CD4-positive, alpha-beta T cell (primary cell): ENCODE measurements around the gene MUSTN1. TPM values are rescaled to one million over a fixed set of nuclear protein-coding genes. Genes with fewer than 3 reads are reported as not detected.

Experiments
- ATAC-seq: fragments of 200-7000 bp; cut with Tn5 transposase; one replicate; pipeline ENCODE4 v1.10.0; 2022; ENCODE audit warnings: mild to moderate bottlenecking; ENCODE audit not compliant: poor library complexity
- CTCF ChIA-PET: fragments of 350-600 bp; sonication (Branson Sonifier 250); formaldehyde crosslinking; loops from one replicate; lab custom pipeline; 2021; ENCODE audit warnings: antibody characterized with exemption, inconsistent platforms; lab: Charles Lee
- POLR2A ChIA-PET: fragments of 350-600 bp; sonication (Branson Sonifier 250); formaldehyde crosslinking; loops from one replicate; lab custom pipeline; 2021; ENCODE audit warnings: antibody characterized with exemption, inconsistent platforms; lab: Charles Lee
- DNase-seq, 14 experiments: peaks; one replicate each; pipeline ENCODE4 v3.0.0-alpha.2; 2013 to 2020; ENCODE audit warnings: mixed read lengths in 2 of 14
- H3K27ac ChIP-seq, 2 donors: one replicate each; pipeline versions ENCODE4 v1.5.1 to v1.7.0; 2013; ENCODE audit warnings: low read length in 2 of 2, low read depth in 1 of 2, mild to moderate bottlenecking in 1 of 2
- H3K27me3 ChIP-seq, 2 experiments: 1 replicate in 1 of 2; 2 replicates in 1 of 2; pipeline versions ENCODE4 v1.6.1 to v1.7.0; 2013; ENCODE audit warnings: low read length in 2 of 2, control low read depth in 1 of 2, mild to moderate bottlenecking in 1 of 2, moderate library complexity in 1 of 2; ENCODE audit not compliant: insufficient read depth in 2 of 2, control insufficient read depth in 1 of 2
- H3K36me3 ChIP-seq: one replicate; pipeline ENCODE4 v1.6.1; 2013; ENCODE audit warnings: low read length, control low read depth; ENCODE audit not compliant: insufficient read depth
- H3K4me1 ChIP-seq: one replicate; pipeline ENCODE4 v1.6.1; 2013; ENCODE audit warnings: low read length, control low read depth; ENCODE audit not compliant: insufficient read depth
- H3K4me3 ChIP-seq: one replicate; pipeline ENCODE4 v1.5.1; 2013; ENCODE audit warnings: mild to moderate bottlenecking, low read length, moderate library complexity
- H3K9me3 ChIP-seq, 2 experiments: 1 replicate in 1 of 2; 2 replicates in 1 of 2; pipeline versions ENCODE4 v1.6.1 to v1.7.0; 2013; ENCODE audit warnings: low read length in 2 of 2, mild to moderate bottlenecking in 2 of 2, control low read depth in 1 of 2, moderate library complexity in 1 of 2; ENCODE audit not compliant: control insufficient read depth in 1 of 2, insufficient read depth in 1 of 2
- H3K27ac Mint-ChIP-seq: one replicate; pipeline ENCODE4 v1.8.0; 2020; ENCODE audit warnings: mixed read lengths
- H3K27me3 Mint-ChIP-seq: one replicate; pipeline ENCODE4 v1.8.0; 2021; ENCODE audit warnings: mixed read lengths
- H3K36me3 Mint-ChIP-seq: one replicate; pipeline ENCODE4 v1.8.0; 2021; ENCODE audit warnings: low read depth, mixed read lengths
- H3K4me1 Mint-ChIP-seq: one replicate; pipeline ENCODE4 v1.8.0; 2021; ENCODE audit warnings: low read depth, mixed read lengths
- H3K4me3 Mint-ChIP-seq: one replicate; pipeline ENCODE4 v1.8.0; 2020; ENCODE audit warnings: mild to moderate bottlenecking, mixed read lengths
- H3K9me3 Mint-ChIP-seq: one replicate; pipeline ENCODE4 v1.8.0; 2020; ENCODE audit warnings: mixed read lengths
- CTCF ChIP-seq: fragments of 200-600 bp; IDR thresholded peaks from one replicate; pipeline ENCODE4 v1.8.0; 2022; ENCODE audit warnings: antibody characterized with exemption, mild to moderate bottlenecking
- intact Hi-C, 2 experiments: fragments of 100-400 bp; cut with DNase I in 1 of 2; cut with micrococcal nuclease in 1 of 2; formaldehyde crosslinking; loops; one replicate each; pipeline versions ENCODE4 v1.15.1 to v1.9.0; 2023 to 2025; cut with DNase I, micrococcal nuclease
- total RNA-seq, 174 experiments: library from RNA in 2 of 174; stranded (reverse) in 2 of 174; gene quantifications; one replicate each; pipeline ENCODE4 v1.2.3 and lab custom pipeline; 2021 to 2026

The MUSTN1 gene
- total RNA-seq, 2 experiments from 2014 or later = 10.7 to 11.3 TPM

- intact Hi-C loops = loop anchor here in 1 of 2 experiments (10.0 kb wide), 1 partner anchor 829 kb away; no protein-coding TSS in a partner anchor
- no peak for TF ChIP-seq CTCF
- Histone ChIP-seq H3K27ac (no peak overlapping the region), H3K36me3 (peaks cover 4% of the 10 kb centered on the region), H3K4me1 (no peaks in the 10 kb centered on the region), H3K27me3 (no peaks in the 10 kb centered on the region), H3K4me3 (no peak overlapping the region), H3K9me3 (peaks cover 0 to 21% of the 10 kb centered on the region in 2 experiments)
- H3K4me3 Mint-ChIP-seq = no peak overlapping the region
- no peaks in the 10 kb centered on the region for H3K27me3 Mint-ChIP-seq
- ChIA-PET CTCF (no interaction called here), POLR2A (interaction anchor here (0.5 kb wide), 1 partner anchor 257 kb away, joined by 3 read pairs; no protein-coding TSS in a partner anchor)
- H3K27ac Mint-ChIP-seq = no peak overlapping the region
- ATAC-seq = no peak
- no peak for DNase-seq
- peaks cover 2% of the 10 kb centered on the region for H3K9me3 Mint-ChIP-seq
- no peaks in the 10 kb centered on the region for H3K4me1 Mint-ChIP-seq
- H3K36me3 Mint-ChIP-seq = peaks cover 50% of the 10 kb centered on the region
These were observed 31.2 kb upstream of the MUSTN1 start for GRCh38 chr3:52865994-52866393.

GRCh38 chr3:52860424-52860768 lies 25.6 kb upstream of the MUSTN1 start:
- Mint-ChIP-seq H3K36me3 (peaks cover 44% of the 10 kb centered on the region), H3K4me1 (no peaks in the 10 kb centered on the region), H3K27ac (peak overlapping the region; percentile 9), H3K4me3 (no peak overlapping the region), H3K27me3 (no peaks in the 10 kb centered on the region), H3K9me3 (peaks cover 2% of the 10 kb centered on the region)
- no peaks in the 10 kb centered on the region for H3K4me1 ChIP-seq
- H3K4me3 ChIP-seq = no peak overlapping the region
- ChIA-PET CTCF (no interaction called here), POLR2A (no interaction called here)
- TF ChIP-seq CTCF = no peak
- H3K27me3 ChIP-seq = no peaks in the 10 kb centered on the region
- ATAC-seq = no peak
- no peak overlapping the region for H3K27ac ChIP-seq
- DNase-seq = no peak
- intact Hi-C loops = loop anchor here in 1 of 2 experiments (10.0 kb wide), 1 partner anchor 834 kb away; no protein-coding TSS in a partner anchor
- peaks cover 20% of the 10 kb centered on the region for H3K36me3 ChIP-seq
- H3K9me3 ChIP-seq = peaks cover 0 to 8% of the 10 kb centered on the region in 2 experiments

- intact Hi-C loops = loop anchor here in 1 of 2 experiments (10.0 kb wide), 1 partner anchor 835 kb away; no protein-coding TSS in a partner anchor
- ATAC-seq = no peak
- no peak overlapping the region for H3K27ac ChIP-seq
- ChIA-PET CTCF (no interaction called here), POLR2A (no interaction called here)
- peaks cover 0 to 8% of the 10 kb centered on the region in 2 experiments for H3K9me3 ChIP-seq
- H3K4me3 ChIP-seq = no peak overlapping the region
- H3K36me3 ChIP-seq = peaks cover 21% of the 10 kb centered on the region
- H3K27me3 Mint-ChIP-seq = no peaks in the 10 kb centered on the region
- H3K4me3 Mint-ChIP-seq = no peak overlapping the region
- DNase-seq = no peak
- no peaks in the 10 kb centered on the region for H3K4me1 ChIP-seq
- peaks cover 40% of the 10 kb centered on the region for H3K36me3 Mint-ChIP-seq
- no peaks in the 10 kb centered on the region for H3K4me1 Mint-ChIP-seq
- no peak for TF ChIP-seq CTCF
- no peaks in the 10 kb centered on the region for H3K9me3 Mint-ChIP-seq
- H3K27ac Mint-ChIP-seq = peak overlapping the region; percentile 9
- no peaks in the 10 kb centered on the region for H3K27me3 ChIP-seq
These were observed 25.0 kb upstream of the MUSTN1 start for GRCh38 chr3:52859686-52860423.
